ENCODE results near the gene PVRIG.
"Not testable (repeated sequence)": the region's sequence is repeated elsewhere in the genome, so short reads cannot be mapped to it uniquely, and the experiment has no call there.

- TF ChIP-seq CTCF (IDR thresholded peaks at IDR 0.05); POLR2A (IDR thresholded peaks at IDR 0.05); POLR2AphosphoS5 (IDR thresholded peaks at IDR 0.05; ENCODE audit: insufficient read depth in 1 of 2, low read depth in 1 of 2): not testable (repeated sequence)
These were observed 46.1 kb downstream of the PVRIG start for GRCh38 chr7:100265851-100266250.
